PC-3 (cell line): ENCODE results near the gene ENAH. TPM values are rescaled to one million over a fixed set of nuclear protein-coding genes. Genes with fewer than 3 reads are reported as not detected.

Experiments used
- ATAC-seq: fragments of 200-7000 bp; cut with Tn5 transposase; 2 replicates; pipeline ENCODE4 v1.9.1; 2020; ENCODE audit warnings: mild to moderate bottlenecking, moderate library complexity
- BruUV-seq: library from RNA; stranded (reverse); fragments of 400-500 nt; replicated peaks from 2 replicates; lab custom pipeline; 2021; lab: Mats Ljungman, UMichigan
- CTCF ChIA-PET: fragments of 300-600 bp; sonication (Branson Sonifier 250); formaldehyde crosslinking; loops from one replicate; lab custom pipeline; 2022; ENCODE audit warnings: antibody characterized with exemption; lab: Charles Lee
- POLR2A ChIA-PET: fragments of 300-600 bp; sonication (Branson Sonifier 250); formaldehyde crosslinking; loops from one replicate; lab custom pipeline; 2022; ENCODE audit warnings: antibody characterized with exemption; ENCODE audit not compliant: unreplicated experiment; lab: Charles Lee
- DNase-seq: peaks from one replicate; pipeline ENCODE4 v3.0.0-alpha.2; 2015
- H2AFZ ChIP-seq: fragments of 300-600 bp; sonication (generic); 2 replicates; pipeline ENCODE4 v1.6.0; 2016; ENCODE audit warnings: antibody characterized with exemption, low read length
- H3F3A ChIP-seq: fragments of 300-600 bp; sonication (generic); one replicate; pipeline ENCODE4 v1.6.0; 2017; ENCODE audit warnings: antibody characterized with exemption, low read length, control low read depth, mild to moderate bottlenecking; ENCODE audit not compliant: unreplicated experiment
- H3K27ac ChIP-seq: fragments of 300-600 bp; sonication (generic); 2 replicates; pipeline ENCODE4 v1.5.1; 2016; ENCODE audit warnings: mild to moderate bottlenecking, low read length
- H3K27me3 ChIP-seq: fragments of 300-600 bp; sonication (generic); 2 replicates; pipeline ENCODE4 v1.6.1; 2016; ENCODE audit warnings: low read length, mixed read lengths
- H3K36me3 ChIP-seq: fragments of 300-600 bp; sonication (generic); 2 replicates; pipeline ENCODE4 v1.6.1; 2016; ENCODE audit warnings: low read depth, mixed run types, low read length, mixed read lengths
- H3K4me1 ChIP-seq: fragments of 300-600 bp; sonication (generic); 2 replicates; pipeline ENCODE4 v1.5.1; 2016; ENCODE audit warnings: low read length; ENCODE audit not compliant: insufficient read depth
- H3K4me2 ChIP-seq: fragments of 300-600 bp; sonication (generic); 2 replicates; pipeline ENCODE4 v1.6.0; 2016; ENCODE audit warnings: low read length
- H3K4me3 ChIP-seq: fragments of 300-600 bp; sonication (generic); 2 replicates; pipeline ENCODE4 v1.5.1; 2016; ENCODE audit warnings: mild to moderate bottlenecking, low read length, mixed read lengths
- H3K79me2 ChIP-seq: fragments of 300-600 bp; sonication (generic); 2 replicates; pipeline ENCODE4 v1.6.1; 2017; ENCODE audit warnings: low read length, mixed read lengths
- H3K9ac ChIP-seq: fragments of 300-600 bp; sonication (generic); 2 replicates; pipeline ENCODE4 v1.6.0; 2016; ENCODE audit warnings: mild to moderate bottlenecking, low read length
- H3K9me2 ChIP-seq: fragments of 300-600 bp; sonication (generic); replicated peaks from 2 replicates; pipeline ENCODE4 v1.6.1; 2016; ENCODE audit warnings: mixed run types, low read length, mixed read lengths
- H3K9me3 ChIP-seq: fragments of 300-600 bp; sonication (generic); 2 replicates; pipeline ENCODE4 v1.6.1; 2016; ENCODE audit warnings: low read length, mixed read lengths
- H4K20me1 ChIP-seq: fragments of 300-600 bp; sonication (generic); 2 replicates; pipeline ENCODE4 v1.6.1; 2016; ENCODE audit warnings: low read length, mixed read lengths
- EZH2 ChIP-seq: fragments of 300-600 bp; sonication (generic); IDR thresholded peaks from one replicate; pipeline ENCODE4 v1.6.1; 2017; ENCODE audit warnings: antibody characterized with exemption, mild to moderate bottlenecking, low read length; ENCODE audit not compliant: unreplicated experiment
- EZH2phosphoT487 ChIP-seq: fragments of 300-600 bp; sonication (generic); IDR thresholded peaks from 2 replicates; pipeline ENCODE4 v1.6.1; 2018; ENCODE audit warnings: mild to moderate bottlenecking, antibody characterized with exemption, low read length, borderline replicate concordance
- intact Hi-C: fragments of 100-400 bp; cut with micrococcal nuclease; formaldehyde crosslinking; loops from 2 replicates; pipeline ENCODE4 v1.9.0; 2023
- total RNA-seq: library from RNA; depleted of rRNA; stranded (reverse); fragments of >200 nt; gene quantifications from 2 replicates; pipeline ENCODE4 v1.2.3, GENCODE V29; 2014
- TF ChIP-seq, protein P1 (sequence below): fragments of 300-600 bp; sonication (generic); conservative IDR thresholded peaks from 2 replicates; pipeline ENCODE4 v1.5.1; 2017; ENCODE audit warnings: antibody characterized with exemption, low read depth, mild to moderate bottlenecking, low read length

ENAH gene
- total RNA-seq, 1 experiment from 2014 or later, result 96.6 TPM

DNA sequence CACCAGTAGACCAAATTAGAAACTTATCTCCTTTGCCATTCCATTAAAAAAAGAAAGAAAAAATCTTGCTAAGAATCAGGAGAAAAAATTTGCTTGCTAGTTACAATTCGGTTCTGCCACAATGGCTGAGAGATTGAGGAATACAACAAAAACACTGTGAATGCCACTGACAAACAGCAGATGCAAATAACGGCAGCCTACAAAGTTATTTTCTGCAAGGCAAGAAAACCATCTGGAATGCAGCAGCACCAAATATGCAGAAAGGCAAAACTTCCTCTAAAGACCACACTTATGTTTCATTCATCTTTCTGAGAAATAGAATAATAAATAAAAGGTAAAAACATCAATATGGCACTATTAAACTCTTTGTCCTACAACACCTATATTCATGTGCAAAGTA, 75.7 kb downstream of the ENAH start:
- H3K9me3 ChIP-seq, result no peaks in the 10 kb centered on the region
- BruUV-seq, result no TSS peak
- peaks cover 11% of the 10 kb centered on the region; the same call in 1 of the 2 replicates for H4K20me1 ChIP-seq
- intact Hi-C loops, result no loop called here
- H3K9ac ChIP-seq, result no peak overlapping the region
- CTCF ChIA-PET, result no interaction called here
- TF ChIP-seq EZH2, result no peak
- TF ChIP-seq, protein P1, sequence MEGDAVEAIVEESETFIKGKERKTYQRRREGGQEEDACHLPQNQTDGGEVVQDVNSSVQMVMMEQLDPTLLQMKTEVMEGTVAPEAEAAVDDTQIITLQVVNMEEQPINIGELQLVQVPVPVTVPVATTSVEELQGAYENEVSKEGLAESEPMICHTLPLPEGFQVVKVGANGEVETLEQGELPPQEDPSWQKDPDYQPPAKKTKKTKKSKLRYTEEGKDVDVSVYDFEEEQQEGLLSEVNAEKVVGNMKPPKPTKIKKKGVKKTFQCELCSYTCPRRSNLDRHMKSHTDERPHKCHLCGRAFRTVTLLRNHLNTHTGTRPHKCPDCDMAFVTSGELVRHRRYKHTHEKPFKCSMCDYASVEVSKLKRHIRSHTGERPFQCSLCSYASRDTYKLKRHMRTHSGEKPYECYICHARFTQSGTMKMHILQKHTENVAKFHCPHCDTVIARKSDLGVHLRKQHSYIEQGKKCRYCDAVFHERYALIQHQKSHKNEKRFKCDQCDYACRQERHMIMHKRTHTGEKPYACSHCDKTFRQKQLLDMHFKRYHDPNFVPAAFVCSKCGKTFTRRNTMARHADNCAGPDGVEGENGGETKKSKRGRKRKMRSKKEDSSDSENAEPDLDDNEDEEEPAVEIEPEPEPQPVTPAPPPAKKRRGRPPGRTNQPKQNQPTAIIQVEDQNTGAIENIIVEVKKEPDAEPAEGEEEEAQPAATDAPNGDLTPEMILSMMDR, result no peak
- no peak for TF ChIP-seq EZH2phosphoT487
- POLR2A ChIA-PET, result no interaction called here
- H3K27me3 ChIP-seq, result no peaks in the 10 kb centered on the region
- H2AFZ ChIP-seq, result no peak overlapping the region
- peaks cover 94% of the 10 kb centered on the region for H3K79me2 ChIP-seq
- no peak overlapping the region for H3K4me3 ChIP-seq
- H3K36me3 ChIP-seq, result no peaks in the 10 kb centered on the region
- ATAC-seq (no peak), DNase-seq (no peak)
- H3K4me1 ChIP-seq, result no peaks in the 10 kb centered on the region
- no peak overlapping the region for H3K4me2 ChIP-seq
- no peaks in the 10 kb centered on the region for H3K9me2 ChIP-seq
- H3K27ac ChIP-seq, result no peak overlapping the region
- no peaks in the 10 kb centered on the region for H3F3A ChIP-seq

DNA sequence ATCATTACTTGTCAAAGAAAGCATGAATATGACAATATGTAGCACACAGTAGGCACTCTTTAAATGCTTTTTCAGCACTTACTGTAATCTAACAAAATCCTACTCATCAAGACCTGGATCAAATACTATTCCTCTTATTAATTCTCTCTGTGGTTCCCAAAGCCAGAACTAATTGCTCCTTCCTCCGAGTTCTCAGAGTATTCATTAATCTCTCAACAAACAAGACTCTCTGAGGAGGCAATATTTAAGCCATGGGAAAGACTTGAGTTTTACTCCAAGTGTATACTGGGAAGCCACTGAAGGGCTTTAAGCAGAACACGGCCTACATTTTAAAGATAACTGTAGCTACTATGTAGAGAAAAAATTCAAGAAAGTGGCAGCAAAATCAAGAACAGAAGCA, 79.7 kb downstream of the ENAH start:
- H3K27me3 ChIP-seq, result no peaks in the 10 kb centered on the region
- H3K36me3 ChIP-seq, result no peaks in the 10 kb centered on the region
- intact Hi-C loops, result no loop called here
- ChIA-PET POLR2A (no interaction called here), CTCF (interaction anchor here (0.6 kb wide), 1 partner anchor 44 kb away, joined by 3 read pairs; no protein-coding TSS in a partner anchor)
- H3K9ac ChIP-seq, result no peak overlapping the region
- H3K4me2 ChIP-seq, result no peak overlapping the region
- H4K20me1 ChIP-seq, result peaks cover 11% of the 10 kb centered on the region; the same call in 1 of the 2 replicates
- no peaks in the 10 kb centered on the region for H3K9me3 ChIP-seq
- H3K4me3 ChIP-seq, result no peak overlapping the region
- TF ChIP-seq, protein P1, result no peak
- TF ChIP-seq EZH2phosphoT487, result no peak
- TF ChIP-seq EZH2, result no peak
- no TSS peak for BruUV-seq
- H3K79me2 ChIP-seq, result peaks cover 93% of the 10 kb centered on the region
- H3K9me2 ChIP-seq, result no peaks in the 10 kb centered on the region
- DNase-seq (no peak), ATAC-seq (no peak)
- no peak overlapping the region for H2AFZ ChIP-seq
- no peaks in the 10 kb centered on the region for H3K4me1 ChIP-seq
- no peaks in the 10 kb centered on the region for H3F3A ChIP-seq
- no peak overlapping the region for H3K27ac ChIP-seq

GRCh38 chr1:225572422-225572821, 80.5 kb downstream of the ENAH start:
- Histone ChIP-seq H3K9me2 (no peaks in the 10 kb centered on the region), H3K27me3 (no peaks in the 10 kb centered on the region), H3K27ac (no peak overlapping the region), H3K4me2 (no peak overlapping the region), H3K9ac (no peak overlapping the region), H3K4me1 (no peaks in the 10 kb centered on the region), H2AFZ (no peak overlapping the region), H4K20me1 (peaks cover 11% of the 10 kb centered on the region; the same call in 1 of the 2 replicates), H3F3A (no peaks in the 10 kb centered on the region), H3K4me3 (no peak overlapping the region), H3K9me3 (no peaks in the 10 kb centered on the region), H3K79me2 (peaks cover 91% of the 10 kb centered on the region), H3K36me3 (no peaks in the 10 kb centered on the region)
- TF ChIP-seq, protein P1, result peak; percentile 62
- TF ChIP-seq EZH2 (no peak), EZH2phosphoT487 (no peak)
- DNase-seq, result peak; percentile 37
- ChIA-PET POLR2A (no interaction called here), CTCF (no interaction called here)
- BruUV-seq, result no TSS peak
- intact Hi-C loops, result no loop called here
- ATAC-seq, result peak; percentile 76
